PC-3 (cell line): ENCODE results near the gene DPP7. TPM values are rescaled to one million over a fixed set of nuclear protein-coding genes. Genes with fewer than 3 reads are reported as not detected.

Experiments used
- ATAC-seq: fragments of 200-7000 bp; cut with Tn5 transposase; 2 replicates; pipeline ENCODE4 v1.9.1; 2020; ENCODE audit warnings: mild to moderate bottlenecking, moderate library complexity
- BruUV-seq: library from RNA; stranded (reverse); fragments of 400-500 nt; replicated peaks from 2 replicates; lab custom pipeline; 2021; lab: Mats Ljungman, UMichigan
- CTCF ChIA-PET: fragments of 300-600 bp; sonication (Branson Sonifier 250); formaldehyde crosslinking; loops from one replicate; lab custom pipeline; 2022; ENCODE audit warnings: antibody characterized with exemption; lab: Charles Lee
- POLR2A ChIA-PET: fragments of 300-600 bp; sonication (Branson Sonifier 250); formaldehyde crosslinking; loops from one replicate; lab custom pipeline; 2022; ENCODE audit warnings: antibody characterized with exemption; ENCODE audit not compliant: unreplicated experiment; lab: Charles Lee
- DNase-seq: peaks from one replicate; pipeline ENCODE4 v3.0.0-alpha.2; 2015
- H2AFZ ChIP-seq: fragments of 300-600 bp; sonication (generic); 2 replicates; pipeline ENCODE4 v1.6.0; 2016; ENCODE audit warnings: antibody characterized with exemption, low read length
- H3F3A ChIP-seq: fragments of 300-600 bp; sonication (generic); one replicate; pipeline ENCODE4 v1.6.0; 2017; ENCODE audit warnings: antibody characterized with exemption, low read length, control low read depth, mild to moderate bottlenecking; ENCODE audit not compliant: unreplicated experiment
- H3K27ac ChIP-seq: fragments of 300-600 bp; sonication (generic); 2 replicates; pipeline ENCODE4 v1.5.1; 2016; ENCODE audit warnings: mild to moderate bottlenecking, low read length
- H3K27me3 ChIP-seq: fragments of 300-600 bp; sonication (generic); 2 replicates; pipeline ENCODE4 v1.6.1; 2016; ENCODE audit warnings: low read length, mixed read lengths
- H3K36me3 ChIP-seq: fragments of 300-600 bp; sonication (generic); 2 replicates; pipeline ENCODE4 v1.6.1; 2016; ENCODE audit warnings: low read depth, mixed run types, low read length, mixed read lengths
- H3K4me1 ChIP-seq: fragments of 300-600 bp; sonication (generic); 2 replicates; pipeline ENCODE4 v1.5.1; 2016; ENCODE audit warnings: low read length; ENCODE audit not compliant: insufficient read depth
- H3K4me2 ChIP-seq: fragments of 300-600 bp; sonication (generic); 2 replicates; pipeline ENCODE4 v1.6.0; 2016; ENCODE audit warnings: low read length
- H3K4me3 ChIP-seq: fragments of 300-600 bp; sonication (generic); 2 replicates; pipeline ENCODE4 v1.5.1; 2016; ENCODE audit warnings: mild to moderate bottlenecking, low read length, mixed read lengths
- H3K79me2 ChIP-seq: fragments of 300-600 bp; sonication (generic); 2 replicates; pipeline ENCODE4 v1.6.1; 2017; ENCODE audit warnings: low read length, mixed read lengths
- H3K9ac ChIP-seq: fragments of 300-600 bp; sonication (generic); 2 replicates; pipeline ENCODE4 v1.6.0; 2016; ENCODE audit warnings: mild to moderate bottlenecking, low read length
- H3K9me2 ChIP-seq: fragments of 300-600 bp; sonication (generic); replicated peaks from 2 replicates; pipeline ENCODE4 v1.6.1; 2016; ENCODE audit warnings: mixed run types, low read length, mixed read lengths
- H3K9me3 ChIP-seq: fragments of 300-600 bp; sonication (generic); 2 replicates; pipeline ENCODE4 v1.6.1; 2016; ENCODE audit warnings: low read length, mixed read lengths
- H4K20me1 ChIP-seq: fragments of 300-600 bp; sonication (generic); 2 replicates; pipeline ENCODE4 v1.6.1; 2016; ENCODE audit warnings: low read length, mixed read lengths
- EZH2 ChIP-seq: fragments of 300-600 bp; sonication (generic); IDR thresholded peaks from one replicate; pipeline ENCODE4 v1.6.1; 2017; ENCODE audit warnings: antibody characterized with exemption, mild to moderate bottlenecking, low read length; ENCODE audit not compliant: unreplicated experiment
- EZH2phosphoT487 ChIP-seq: fragments of 300-600 bp; sonication (generic); IDR thresholded peaks from 2 replicates; pipeline ENCODE4 v1.6.1; 2018; ENCODE audit warnings: mild to moderate bottlenecking, antibody characterized with exemption, low read length, borderline replicate concordance
- intact Hi-C: fragments of 100-400 bp; cut with micrococcal nuclease; formaldehyde crosslinking; loops from 2 replicates; pipeline ENCODE4 v1.9.0; 2023
- total RNA-seq: library from RNA; depleted of rRNA; stranded (reverse); fragments of >200 nt; gene quantifications from 2 replicates; pipeline ENCODE4 v1.2.3, GENCODE V29; 2014
- TF ChIP-seq, protein P1 (sequence below): fragments of 300-600 bp; sonication (generic); conservative IDR thresholded peaks from 2 replicates; pipeline ENCODE4 v1.5.1; 2017; ENCODE audit warnings: antibody characterized with exemption, low read depth, mild to moderate bottlenecking, low read length

DPP7 gene
- total RNA-seq, 1 experiment from 2014 or later, result 103 TPM

DNA sequence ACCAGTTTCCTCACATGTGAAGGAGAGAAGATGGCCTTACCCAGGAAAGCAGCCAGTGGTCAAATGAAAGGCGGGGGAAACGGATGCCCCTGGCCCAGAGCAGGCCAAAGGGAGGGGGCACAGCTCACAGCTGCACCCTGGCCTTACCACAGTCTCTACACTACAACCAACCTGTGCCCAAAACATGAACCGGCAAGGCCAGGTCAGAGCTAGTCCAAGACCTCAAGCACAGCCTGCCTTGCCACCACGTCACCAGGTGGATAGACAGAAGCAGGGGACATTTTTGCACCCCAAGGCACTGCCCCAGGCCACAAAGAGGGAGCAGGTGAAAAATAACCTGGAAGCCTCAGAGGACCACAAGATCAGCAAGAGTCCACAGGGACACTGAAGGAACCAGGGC, 28.9 kb upstream of the DPP7 start:
- no peak overlapping the region for H2AFZ ChIP-seq
- H3F3A ChIP-seq, result no peaks in the 10 kb centered on the region
- no peak overlapping the region for H3K9ac ChIP-seq
- 0 out of 2 replicates have a peak, but pooled peaks cover 2% of the 10 kb centered on the region for H3K27me3 ChIP-seq
- intact Hi-C loops, result no loop called here
- TF ChIP-seq EZH2, result no peak
- TF ChIP-seq, protein P1, sequence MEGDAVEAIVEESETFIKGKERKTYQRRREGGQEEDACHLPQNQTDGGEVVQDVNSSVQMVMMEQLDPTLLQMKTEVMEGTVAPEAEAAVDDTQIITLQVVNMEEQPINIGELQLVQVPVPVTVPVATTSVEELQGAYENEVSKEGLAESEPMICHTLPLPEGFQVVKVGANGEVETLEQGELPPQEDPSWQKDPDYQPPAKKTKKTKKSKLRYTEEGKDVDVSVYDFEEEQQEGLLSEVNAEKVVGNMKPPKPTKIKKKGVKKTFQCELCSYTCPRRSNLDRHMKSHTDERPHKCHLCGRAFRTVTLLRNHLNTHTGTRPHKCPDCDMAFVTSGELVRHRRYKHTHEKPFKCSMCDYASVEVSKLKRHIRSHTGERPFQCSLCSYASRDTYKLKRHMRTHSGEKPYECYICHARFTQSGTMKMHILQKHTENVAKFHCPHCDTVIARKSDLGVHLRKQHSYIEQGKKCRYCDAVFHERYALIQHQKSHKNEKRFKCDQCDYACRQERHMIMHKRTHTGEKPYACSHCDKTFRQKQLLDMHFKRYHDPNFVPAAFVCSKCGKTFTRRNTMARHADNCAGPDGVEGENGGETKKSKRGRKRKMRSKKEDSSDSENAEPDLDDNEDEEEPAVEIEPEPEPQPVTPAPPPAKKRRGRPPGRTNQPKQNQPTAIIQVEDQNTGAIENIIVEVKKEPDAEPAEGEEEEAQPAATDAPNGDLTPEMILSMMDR, result no peak
- TF ChIP-seq EZH2phosphoT487, result no peak
- DNase-seq (no peak), ATAC-seq (no peak)
- H3K36me3 ChIP-seq, result no peaks in the 10 kb centered on the region
- no peaks in the 10 kb centered on the region for H4K20me1 ChIP-seq
- no peak overlapping the region for H3K4me3 ChIP-seq
- H3K9me2 ChIP-seq, result no peaks in the 10 kb centered on the region
- no peaks in the 10 kb centered on the region for H3K9me3 ChIP-seq
- no peaks in the 10 kb centered on the region for H3K4me1 ChIP-seq
- H3K79me2 ChIP-seq, result no peaks in the 10 kb centered on the region
- H3K4me2 ChIP-seq, result no peak overlapping the region
- H3K27ac ChIP-seq, result no peak overlapping the region
- CTCF ChIA-PET, result no interaction called here
- BruUV-seq, result no TSS peak
- POLR2A ChIA-PET, result no interaction called here

DNA sequence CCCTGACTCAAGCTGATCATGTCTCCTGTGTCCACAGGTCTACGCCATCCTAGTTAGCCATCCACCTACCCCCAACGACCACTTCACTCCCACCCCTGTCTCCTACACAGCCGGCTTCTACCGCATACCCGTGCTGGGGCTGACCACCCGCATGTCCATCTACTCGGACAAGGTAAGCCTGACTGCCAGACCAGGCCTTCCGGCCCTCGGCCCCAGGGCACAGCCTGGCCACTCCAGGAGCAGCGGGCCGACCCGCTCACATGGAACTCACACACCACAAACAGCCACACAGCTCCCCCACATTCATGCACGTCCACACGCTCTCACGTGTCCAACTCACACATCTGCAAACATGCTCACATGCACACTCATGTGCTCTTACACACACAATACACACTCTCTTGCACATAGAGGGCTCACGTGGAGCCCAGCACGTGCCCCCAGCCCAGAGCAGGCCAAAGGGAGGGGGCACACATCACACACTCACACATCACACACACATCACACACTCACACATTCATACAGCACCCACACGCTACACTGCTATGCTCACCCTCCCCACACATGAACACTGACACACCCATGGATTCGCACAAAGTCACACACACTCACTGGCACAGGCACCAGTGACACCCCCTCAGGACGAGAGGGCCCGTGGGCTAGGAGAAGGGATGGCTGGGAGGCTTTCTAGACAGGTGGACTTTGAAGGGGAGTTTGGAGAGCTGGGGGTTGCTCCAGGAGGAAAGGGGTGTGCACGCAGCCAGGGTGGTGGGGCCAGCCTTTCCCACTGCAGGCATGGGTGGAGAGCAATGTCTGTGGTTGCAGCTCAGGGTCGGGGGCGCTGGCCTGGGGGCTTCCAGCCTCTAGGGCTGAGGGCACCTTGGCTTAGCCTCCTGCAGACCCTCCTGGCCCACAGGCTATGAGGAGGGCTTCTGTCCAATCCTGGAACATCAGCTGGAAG, 27.7 kb upstream of the DPP7 start:
- no peaks in the 10 kb centered on the region for H3F3A ChIP-seq
- CTCF ChIA-PET, result no interaction called here
- peaks cover 10% of the 10 kb centered on the region; the same call in 1 of the 2 replicates for H3K27me3 ChIP-seq
- TF ChIP-seq EZH2 (no peak), EZH2phosphoT487 (no peak)
- TF ChIP-seq, protein P1, result no peak
- H3K9ac ChIP-seq, result no peak overlapping the region
- no peaks in the 10 kb centered on the region for H3K36me3 ChIP-seq
- H4K20me1 ChIP-seq, result no peaks in the 10 kb centered on the region
- no peaks in the 10 kb centered on the region for H3K9me3 ChIP-seq
- ATAC-seq (no peak), DNase-seq (no peak)
- H3K4me1 ChIP-seq, result no peaks in the 10 kb centered on the region
- intact Hi-C loops, result no loop called here
- H3K4me2 ChIP-seq, result no peak overlapping the region
- no peak overlapping the region for H3K4me3 ChIP-seq
- no peaks in the 10 kb centered on the region for H3K79me2 ChIP-seq
- no peaks in the 10 kb centered on the region for H3K9me2 ChIP-seq
- BruUV-seq, result no TSS peak
- POLR2A ChIA-PET, result no interaction called here
- H3K27ac ChIP-seq, result no peak overlapping the region
- H2AFZ ChIP-seq, result no peak overlapping the region
